Measurements from ENCODE around the gene ADGRV1. TPM values are rescaled to one million over a fixed set of nuclear protein-coding genes. Genes with fewer than 3 reads are reported as not detected.
A peak's percentile ranks its signal among the peaks of the same experiment; 100 is the strongest.
"Not testable (repeated sequence)": the region's sequence is repeated elsewhere in the genome, so short reads cannot be mapped to it uniquely, and the experiment has no call there.

Gene ADGRV1
- total RNA-seq, 8 experiments from 2014 or later, result 0.87 to 92.4 (median 44.9) TPM

- WGBS, 10 experiments, result 0 to 80% (median 63%) methylated on average over 1 to 2 of the region's 2 CpGs; no CpG with 5 or more reads in 1 of the 10 experiments
- in situ Hi-C loops (cut with MboI; ENCODE audit: low pct_unique_long_range_greater_than_20kb in 2 of 9, low sequenced_read_pairs in 9 of 9, unreplicated experiment in 9 of 9), result no loop called here
- H3K4me1 ChIP-seq (replicated peaks in 1 of 2), result peaks cover 5% of the 10 kb centered on the region in 2 donors
- H3K27ac ChIP-seq, result no peak overlapping the region
- peak in 1 of 8 experiments; percentile 88 for ATAC-seq (replicated peaks in 6 of 8)
- no peak overlapping the region for H3K4me3 ChIP-seq
Measured at GRCh38 chr5:91042936-91043255, 484.3 kb downstream of the ADGRV1 start.

DNA sequence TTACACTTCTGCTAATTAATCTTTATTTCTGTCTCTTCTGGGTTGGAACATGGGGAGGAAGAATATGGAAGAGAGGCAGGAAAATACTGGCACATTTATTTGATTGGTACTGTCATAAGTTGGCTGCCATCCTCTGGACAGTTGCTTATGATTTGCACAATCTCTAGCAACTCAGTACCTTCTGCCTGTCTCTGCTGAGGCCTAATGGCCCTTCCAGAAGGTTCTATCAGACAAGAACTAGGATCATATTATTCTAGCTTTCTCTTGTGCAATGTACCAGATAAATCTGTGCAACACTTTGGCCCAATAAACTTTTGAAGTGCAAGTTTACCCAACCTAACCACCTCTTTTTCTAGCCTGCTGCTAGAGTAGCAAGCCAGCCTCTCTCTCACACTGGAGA, 489.5 kb downstream of the ADGRV1 start:
- H3K27ac ChIP-seq, result no peak overlapping the region
- in situ Hi-C loops (cut with MboI; ENCODE audit: low pct_unique_long_range_greater_than_20kb in 2 of 9, low sequenced_read_pairs in 9 of 9, unreplicated experiment in 9 of 9), result no loop called here
- no peaks in the 10 kb centered on the region for H3K4me1 ChIP-seq (replicated peaks in 1 of 2)
- ATAC-seq (replicated peaks in 6 of 8), result no peak
- no peak overlapping the region for H3K4me3 ChIP-seq

DNA sequence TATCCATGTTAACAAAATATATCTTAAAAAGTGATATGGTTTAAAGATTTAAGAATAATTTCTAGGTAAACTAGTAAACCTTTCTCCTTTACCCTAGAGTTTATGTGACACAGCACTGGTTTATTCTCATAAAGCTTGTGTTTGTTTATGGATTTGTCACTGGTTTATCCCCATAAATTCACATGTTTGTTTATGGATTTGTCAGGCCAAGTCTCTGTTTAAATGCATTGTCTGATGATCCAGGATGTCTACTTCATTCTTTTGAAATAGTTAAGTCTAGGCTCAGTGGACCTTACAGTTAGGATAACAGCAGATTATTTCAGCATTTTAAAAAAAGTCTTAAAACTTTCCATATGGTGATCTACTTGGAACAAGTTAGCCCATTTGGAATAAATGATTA, 490.5 kb downstream of the ADGRV1 start:
- in situ Hi-C loops (cut with MboI; ENCODE audit: low pct_unique_long_range_greater_than_20kb in 2 of 9, low sequenced_read_pairs in 9 of 9, unreplicated experiment in 9 of 9), result no loop called here
- Histone ChIP-seq H3K4me3 (no peak overlapping the region), H3K27ac (no peak overlapping the region), H3K4me1 (replicated peaks in 1 of 2) (no peaks in the 10 kb centered on the region)
- ATAC-seq (replicated peaks in 6 of 8), result no peak

- WGBS, 10 experiments, result 20 to 100% (median 88%) methylated on average over 1 to 2 of the region's 2 CpGs; no CpG with 5 or more reads in 3 of the 10 experiments
- Histone ChIP-seq H3K4me3 (no peak overlapping the region), H3K4me1 (replicated peaks in 1 of 2) (no peaks in the 10 kb centered on the region), H3K27ac (no peak overlapping the region)
- in situ Hi-C loops (cut with MboI; ENCODE audit: low pct_unique_long_range_greater_than_20kb in 2 of 9, low sequenced_read_pairs in 9 of 9, unreplicated experiment in 9 of 9), result no loop called here
- peak in 2 of 8 experiments; percentile 60 to 63 for ATAC-seq (replicated peaks in 6 of 8)
Measured at GRCh38 chr5:91049800-91050199, 491.2 kb downstream of the ADGRV1 start.

- H3K4me3 ChIP-seq; ATAC-seq (replicated peaks in 6 of 8); H3K4me1 ChIP-seq (replicated peaks in 1 of 2); H3K27ac ChIP-seq; in situ Hi-C loops (cut with MboI; ENCODE audit: low pct_unique_long_range_greater_than_20kb in 2 of 9, low sequenced_read_pairs in 9 of 9, unreplicated experiment in 9 of 9): not testable (repeated sequence)
- 53 to 95% (median 81%) methylated on average over 1 to 8 of the region's 8 CpGs; no CpG with 5 or more reads in 2 of the 10 experiments for WGBS, 10 experiments
Measured at GRCh38 chr5:91052411-91052810, 493.8 kb downstream of the ADGRV1 start.

GRCh38 chr5:91052977-91053740, 494.6 kb downstream of the ADGRV1 start:
- 36 to 100% (median 88%) methylated on average over 1 to 4 of the region's 4 CpGs for WGBS, 10 experiments
- in situ Hi-C loops (cut with MboI; ENCODE audit: low pct_unique_long_range_greater_than_20kb in 2 of 9, low sequenced_read_pairs in 9 of 9, unreplicated experiment in 9 of 9), result no loop called here
- Histone ChIP-seq H3K27ac (no peak overlapping the region), H3K4me1 (replicated peaks in 1 of 2) (no peaks in the 10 kb centered on the region), H3K4me3 (no peak overlapping the region)
- ATAC-seq (replicated peaks in 6 of 8), result no peak

DNA sequence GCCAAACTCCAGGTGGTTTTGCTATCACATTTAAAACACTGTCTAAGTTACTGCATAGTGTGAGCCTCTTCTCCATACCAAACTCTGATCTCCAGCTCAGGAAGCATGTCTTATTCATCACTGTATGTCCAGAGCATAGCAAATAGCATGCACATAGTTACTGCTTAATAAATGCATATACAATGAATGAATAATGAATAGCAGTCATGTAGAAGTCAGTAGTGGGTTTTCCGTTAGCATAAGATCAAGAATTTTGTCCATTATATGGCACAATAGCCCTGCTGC, 495.1 kb downstream of the ADGRV1 start:
- no peaks in the 10 kb centered on the region for H3K4me1 ChIP-seq (replicated peaks in 1 of 2)
- H3K27ac ChIP-seq, result no peak overlapping the region
- H3K4me3 ChIP-seq, result no peak overlapping the region
- 0 to 100% (median 39%) methylated on average over 1 of the region's 1 CpG; no CpG with 5 or more reads in 6 of the 10 experiments for WGBS, 10 experiments
- ATAC-seq (replicated peaks in 6 of 8), result peak in 5 of 8 experiments; percentile 25 to 98 (median 71)
- in situ Hi-C loops (cut with MboI; ENCODE audit: low pct_unique_long_range_greater_than_20kb in 2 of 9, low sequenced_read_pairs in 9 of 9, unreplicated experiment in 9 of 9), result no loop called here

DNA sequence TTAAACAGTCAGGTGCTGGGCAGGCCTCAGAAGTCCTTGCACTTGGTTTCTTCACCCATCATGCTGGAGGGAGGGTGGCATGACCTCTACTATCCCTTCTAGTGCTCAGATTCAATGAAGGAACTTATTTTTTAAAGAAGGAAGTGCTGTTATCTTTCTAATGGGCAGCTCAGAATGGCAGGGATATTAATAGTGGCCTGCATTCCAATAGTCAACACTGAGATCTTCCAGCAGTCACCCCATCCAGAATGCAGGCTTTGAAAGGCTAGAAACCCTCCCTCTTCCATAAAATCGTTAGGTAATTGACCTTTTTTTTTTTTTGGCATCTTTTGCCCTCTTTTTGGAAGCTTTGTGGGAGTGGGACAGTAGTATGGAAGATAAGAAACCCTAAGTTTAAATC, 499.6 kb downstream of the ADGRV1 start:
- WGBS, 10 experiments, result 0 to 40% (median 0%) methylated on average over 1 of the region's 1 CpG; no CpG with 5 or more reads in 4 of the 10 experiments
- H3K27ac ChIP-seq, result no peak overlapping the region
- in situ Hi-C loops (cut with MboI; ENCODE audit: low pct_unique_long_range_greater_than_20kb in 2 of 9, low sequenced_read_pairs in 9 of 9, unreplicated experiment in 9 of 9), result no loop called here
- no peak for ATAC-seq (replicated peaks in 6 of 8)
- no peak overlapping the region for H3K4me3 ChIP-seq
- H3K4me1 ChIP-seq (replicated peaks in 1 of 2), result no peaks in the 10 kb centered on the region

DNA sequence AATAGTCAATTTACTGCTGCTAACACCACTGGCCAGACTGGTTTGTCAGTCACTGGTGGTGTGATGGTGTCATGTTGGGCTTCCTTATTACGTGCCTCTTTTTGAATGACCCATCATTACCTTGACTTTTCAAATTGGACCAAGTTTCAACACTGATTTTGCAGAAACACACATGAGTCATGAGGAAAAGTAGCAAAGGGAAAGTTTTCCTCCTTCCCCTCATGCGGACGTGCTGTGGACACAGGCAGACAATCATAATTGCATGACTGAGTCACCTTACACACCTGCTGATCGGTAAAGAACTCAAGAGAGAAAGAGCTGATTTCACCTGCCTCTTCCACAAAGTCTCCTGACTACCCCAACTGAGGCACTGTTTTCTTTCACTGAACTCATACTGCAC, 500.0 kb downstream of the ADGRV1 start:
- ATAC-seq (replicated peaks in 6 of 8), result no peak
- Histone ChIP-seq H3K4me3 (no peak overlapping the region), H3K4me1 (replicated peaks in 1 of 2) (no peaks in the 10 kb centered on the region), H3K27ac (no peak overlapping the region)
- 53 to 100% (median 91%) methylated on average over 1 to 4 of the region's 4 CpGs; no CpG with 5 or more reads in 1 of the 10 experiments for WGBS, 10 experiments
- in situ Hi-C loops (cut with MboI; ENCODE audit: low pct_unique_long_range_greater_than_20kb in 2 of 9, low sequenced_read_pairs in 9 of 9, unreplicated experiment in 9 of 9), result no loop called here

DNA sequence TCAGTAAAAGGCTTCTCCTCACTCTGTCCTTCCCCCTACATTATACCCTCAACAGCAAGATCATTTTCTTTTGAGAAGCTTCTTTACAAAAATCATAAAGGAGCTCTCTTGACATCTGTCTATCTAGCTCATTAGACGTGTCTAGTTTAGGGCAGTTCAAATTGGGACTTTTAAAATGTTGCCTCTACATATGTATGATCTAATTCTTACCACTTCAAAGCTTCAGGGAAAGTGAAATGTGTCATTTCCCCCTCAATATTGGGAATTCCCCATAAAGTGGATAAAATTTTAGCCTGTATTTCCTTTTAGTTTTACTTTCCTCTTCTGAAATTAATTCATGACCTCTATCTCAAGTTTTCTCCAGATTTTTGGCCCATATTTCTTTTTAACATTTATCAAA, 500.8 kb downstream of the ADGRV1 start:
- Histone ChIP-seq H3K27ac (no peak overlapping the region), H3K4me3 (no peak overlapping the region), H3K4me1 (replicated peaks in 1 of 2) (no peaks in the 10 kb centered on the region)
- in situ Hi-C loops (cut with MboI; ENCODE audit: low pct_unique_long_range_greater_than_20kb in 2 of 9, low sequenced_read_pairs in 9 of 9, unreplicated experiment in 9 of 9), result no loop called here
- peak in 1 of 8 experiments; percentile 26 for ATAC-seq (replicated peaks in 6 of 8)
- WGBS, 10 experiments, result 0 to 100% (median 80%) methylated on average over 1 of the region's 1 CpG; no CpG with 5 or more reads in 3 of the 10 experiments

GRCh38 chr5:91061094-91061493, 502.5 kb downstream of the ADGRV1 start:
- in situ Hi-C loops (cut with MboI; ENCODE audit: low pct_unique_long_range_greater_than_20kb in 2 of 9, low sequenced_read_pairs in 9 of 9, unreplicated experiment in 9 of 9), result no loop called here
- Histone ChIP-seq H3K4me3 (no peak overlapping the region), H3K27ac (no peak overlapping the region), H3K4me1 (replicated peaks in 1 of 2) (no peaks in the 10 kb centered on the region)
- ATAC-seq (replicated peaks in 6 of 8), result no peak
- WGBS, 10 experiments, result 50 to 100% (median 82%) methylated on average over 1 to 2 of the region's 2 CpGs; no CpG with 5 or more reads in 3 of the 10 experiments

DNA sequence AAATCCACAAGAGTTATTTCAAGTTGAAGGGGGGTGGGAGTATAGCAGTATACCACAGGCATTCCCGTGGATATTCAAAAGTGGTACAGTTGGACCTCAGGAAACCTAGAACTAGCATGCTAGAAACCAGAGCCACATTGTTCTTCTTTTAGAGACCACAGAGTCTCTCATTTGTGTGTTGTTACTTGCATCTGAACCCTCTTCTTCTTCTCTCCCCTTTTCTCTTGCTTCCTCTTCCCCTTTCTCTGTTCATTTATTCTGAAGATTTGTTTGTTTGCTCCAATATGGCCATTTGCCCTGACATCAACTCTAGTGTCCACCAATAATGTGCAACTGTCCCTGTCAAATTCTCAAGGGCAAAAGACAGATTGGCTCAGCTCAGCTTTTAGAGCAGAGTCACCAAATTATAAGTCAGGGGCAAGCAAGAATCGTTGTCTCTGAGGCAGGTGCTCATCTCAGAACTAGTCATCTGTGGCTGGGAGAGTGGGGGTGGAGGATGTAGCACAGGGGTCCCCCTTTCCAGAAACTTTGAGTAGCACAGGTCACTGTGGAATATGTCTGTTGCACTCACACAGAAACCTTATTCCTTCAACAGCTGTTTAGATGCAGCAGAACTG, 503.5 kb downstream of the ADGRV1 start:
- H3K27ac ChIP-seq, result no peak overlapping the region
- 63 to 100% (median 93%) methylated on average over 1 to 2 of the region's 2 CpGs; no CpG with 5 or more reads in 3 of the 10 experiments for WGBS, 10 experiments
- in situ Hi-C loops (cut with MboI; ENCODE audit: low pct_unique_long_range_greater_than_20kb in 2 of 9, low sequenced_read_pairs in 9 of 9, unreplicated experiment in 9 of 9), result no loop called here
- no peak for ATAC-seq (replicated peaks in 6 of 8)
- no peaks in the 10 kb centered on the region for H3K4me1 ChIP-seq (replicated peaks in 1 of 2)
- H3K4me3 ChIP-seq, result no peak overlapping the region

DNA sequence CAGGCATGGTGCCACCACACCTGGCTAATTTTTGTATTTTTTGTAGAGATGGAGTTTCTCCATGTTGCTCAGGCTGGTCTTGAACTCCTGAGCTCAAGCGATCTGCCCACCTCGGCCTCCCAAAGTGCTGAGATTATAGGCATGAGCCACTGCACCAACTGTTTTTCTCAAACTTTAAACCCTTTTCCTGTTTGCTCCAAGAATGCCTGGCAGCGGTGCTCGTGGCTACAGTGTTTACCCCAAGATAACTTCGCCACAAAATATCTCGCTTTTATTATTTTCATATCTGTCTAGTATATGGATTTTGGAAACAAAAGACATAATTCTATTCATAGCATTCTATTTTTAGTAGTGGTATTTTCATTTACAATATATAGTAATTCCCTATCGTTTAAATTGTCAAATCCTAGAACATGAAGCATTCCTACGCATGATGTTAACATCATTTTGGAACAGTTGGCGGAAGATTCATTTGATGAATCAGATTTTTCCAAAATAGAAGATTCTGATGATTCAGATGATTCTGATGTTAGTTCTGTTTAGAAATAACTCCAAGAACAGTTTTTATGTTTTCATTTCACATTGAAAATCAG, 504.6 kb downstream of the ADGRV1 start:
- ATAC-seq (replicated peaks in 6 of 8); H3K4me1 ChIP-seq (replicated peaks in 1 of 2); H3K27ac ChIP-seq; H3K4me3 ChIP-seq; in situ Hi-C loops (cut with MboI; ENCODE audit: low pct_unique_long_range_greater_than_20kb in 2 of 9, low sequenced_read_pairs in 9 of 9, unreplicated experiment in 9 of 9): not testable (repeated sequence)
- WGBS, 10 experiments, result 15 to 100% (median 95%) methylated on average over 2 to 9 of the region's 9 CpGs

DNA sequence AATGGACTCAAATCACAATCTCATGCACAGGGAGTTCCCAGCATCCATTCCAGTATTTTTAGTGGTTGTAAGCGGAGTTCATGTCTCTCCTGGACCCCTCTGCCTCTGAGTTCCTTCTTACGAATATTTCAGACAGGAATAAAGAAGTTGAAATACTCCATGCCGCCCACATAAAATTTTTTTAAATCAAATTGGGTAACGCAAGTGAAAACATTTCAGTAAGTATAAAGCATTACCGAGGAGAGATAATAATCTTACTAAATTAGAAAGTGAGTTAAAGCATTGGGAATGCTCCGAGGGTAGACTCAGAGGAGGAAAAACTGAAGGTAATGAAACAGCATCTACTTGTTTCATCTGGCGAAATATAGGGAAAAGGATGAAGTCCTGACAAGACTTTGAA, 506.9 kb downstream of the ADGRV1 start:
- 47 to 100% (median 92%) methylated on average over 1 to 7 of the region's 7 CpGs for WGBS, 10 experiments
- Histone ChIP-seq H3K4me1 (replicated peaks in 1 of 2) (no peaks in the 10 kb centered on the region), H3K27ac (no peak overlapping the region), H3K4me3 (no peak overlapping the region)
- ATAC-seq (replicated peaks in 6 of 8), result no peak
- in situ Hi-C loops (cut with MboI; ENCODE audit: low pct_unique_long_range_greater_than_20kb in 2 of 9, low sequenced_read_pairs in 9 of 9, unreplicated experiment in 9 of 9), result no loop called here
